Esophagus muscularis mucosa (tissue), 4 donors: Measurements from ENCODE around the gene EAPP. TPM values are rescaled to one million over a fixed set of nuclear protein-coding genes. Genes with fewer than 3 reads are reported as not detected.
"Not testable (repeated sequence)": the region's sequence is repeated elsewhere in the genome, so short reads cannot be mapped to it uniquely, and the experiment has no call there.

Source experiments
- DNase-seq: peaks from one replicate; pipeline ENCODE4 v3.0.0-alpha.2; 2017; ENCODE audit errors: extremely low spot score
- H3K27ac ChIP-seq, 4 donors: fragments of 200-600 bp; sonication (generic); replicated peaks in 1 of 4; 1 replicate in 3 of 4; 2 replicates in 1 of 4; pipeline ENCODE4 v1.5.1; 2016 to 2019; ENCODE audit warnings: mild to moderate bottlenecking in 1 of 4
- H3K27me3 ChIP-seq, 4 donors: fragments of 200-600 bp; sonication (generic); one replicate each; pipeline versions ENCODE4 v1.5.1 to v1.6.0; 2016 to 2019
- H3K36me3 ChIP-seq, 4 donors: fragments of 200-600 bp; sonication (generic); one replicate each; pipeline ENCODE4 v1.5.1; 2016 to 2019
- H3K4me1 ChIP-seq, 4 donors: fragments of 200-600 bp; sonication (generic); one replicate each; pipeline ENCODE4 v1.5.1; 2016 to 2019
- H3K4me3 ChIP-seq, 4 donors: fragments of 200-600 bp; sonication (generic); 1 replicate in 2 of 4; 2 replicates in 2 of 4; pipeline ENCODE4 v1.5.1; 2016 to 2019; ENCODE audit warnings: mild to moderate bottlenecking in 4 of 4, moderate library complexity in 1 of 4
- H3K9me3 ChIP-seq, 4 donors: fragments of 200-600 bp; sonication (generic); 1 replicate in 3 of 4; 2 replicates in 1 of 4; pipeline ENCODE4 v1.5.1; 2016 to 2019
- CTCF ChIP-seq, 3 experiments: fragments of 200-600 bp in 2 of 3; fragments of 450-650 bp in 1 of 3; sonication (generic) in 2 of 3; IDR thresholded peaks; one replicate each; pipeline ENCODE4 v1.5.1; 2017 to 2019; ENCODE audit warnings: antibody characterized with exemption in 3 of 3, mild to moderate bottlenecking in 2 of 3, moderate library complexity in 1 of 3
- EP300 ChIP-seq: sonication (generic); formaldehyde crosslinking; IDR thresholded peaks from one replicate; pipeline ENCODE4 v1.6.1; 2017; ENCODE audit warnings: antibody characterized with exemption
- POLR2A ChIP-seq: fragments of 450-650 bp; IDR thresholded peaks from one replicate; pipeline ENCODE4 v1.6.1; 2017; ENCODE audit warnings: antibody characterized with exemption, moderate library complexity, mild to moderate bottlenecking, low read depth
- POLR2AphosphoS5 ChIP-seq, 2 donors: sonication (generic); formaldehyde crosslinking; IDR thresholded peaks; one replicate each; pipeline ENCODE4 v1.6.1; 2017; ENCODE audit warnings: antibody characterized with exemption in 2 of 2
- WGBS: methylation state at CpG from one replicate; pipeline ENCODE4 v1.1.5; 2018; 5-methylcytosine and 5-hydroxymethylcytosine counted together
- intact Hi-C: fragments of 100-400 bp; cut with DNase I; formaldehyde crosslinking; loops from one replicate; pipeline ENCODE4 v1.15.1; 2023
- total RNA-seq, 4 donors: library from RNA; depleted of rRNA; stranded (reverse); fragments of >200 nt; gene quantifications; one replicate each; pipeline versions ENCODE4 v1.1.0 to v1.2.1, GENCODE V29; 2016

Gene EAPP
- total RNA-seq, 4 donors from 2014 or later: 24.1 to 33.8 (median 30.4) TPM

GRCh38 chr14:34554540-34555250, 15.2 kb upstream of the EAPP start:
- WGBS: 65% methylated on average over 9 of the region's 9 CpGs
- Histone ChIP-seq H3K27me3 (no peaks in the 10 kb centered on the region), H3K36me3 (no peaks in the 10 kb centered on the region), H3K4me1 (peaks cover 0 to 11% (median 10%) of the 10 kb centered on the region in 4 donors), H3K4me3 (no peak overlapping the region), H3K9me3 (no peaks in the 10 kb centered on the region), H3K27ac (peak overlapping the region; percentile 54 to 76 (median 68))
- DNase-seq: no peak
- TF ChIP-seq POLR2A (no peak), CTCF (IDR thresholded peaks at IDR 0.05) (no peak), EP300 (no peak), POLR2AphosphoS5 (IDR thresholded peaks at IDR 0.05) (no peak)
- intact Hi-C loops: no loop called here

- H3K9me3 ChIP-seq, H3K27me3 ChIP-seq, H3K4me3 ChIP-seq, DNase-seq, intact Hi-C loops, H3K36me3 ChIP-seq: not testable (repeated sequence)
- peaks cover 0 to 12% (median 6%) of the 10 kb centered on the region in 4 donors for H3K4me1 ChIP-seq
- 91% methylated on average over 19 of the region's 19 CpGs for WGBS
- peak overlapping the region in 2 of 4 donors; percentile 2 to 76 for H3K27ac ChIP-seq
Measured at GRCh38 chr14:34549276-34549966, 9.9 kb upstream of the EAPP start.

GRCh38 chr14:34548472-34548981, 9.0 kb upstream of the EAPP start:
- no peaks in the 10 kb centered on the region for H3K36me3 ChIP-seq
- intact Hi-C loops: no loop called here
- 92% methylated on average over 14 of the region's 14 CpGs for WGBS
- no peaks in the 10 kb centered on the region for H3K9me3 ChIP-seq
- peak overlapping the region in 3 of 4 donors; percentile 36 to 76 (median 59) for H3K27ac ChIP-seq
- TF ChIP-seq POLR2AphosphoS5 (IDR thresholded peaks at IDR 0.05) (no peak), CTCF (IDR thresholded peaks at IDR 0.05) (no peak), EP300 (no peak), POLR2A (no peak)
- H3K4me1 ChIP-seq: peaks cover 0 to 8% (median 2%) of the 10 kb centered on the region in 4 donors
- no peak overlapping the region for H3K4me3 ChIP-seq
- DNase-seq: no peak
- H3K27me3 ChIP-seq: no peaks in the 10 kb centered on the region

- H3K27me3 ChIP-seq, intact Hi-C loops, DNase-seq, H3K4me3 ChIP-seq, H3K9me3 ChIP-seq, H3K27ac ChIP-seq, H3K4me1 ChIP-seq, H3K36me3 ChIP-seq: not testable (repeated sequence)
- no CpG with 5 or more reads among the region's 16 CpGs for WGBS
Measured at GRCh38 chr14:34547136-34547520, 7.6 kb upstream of the EAPP start.

- H3K36me3 ChIP-seq, H3K27ac ChIP-seq, H3K27me3 ChIP-seq, H3K4me3 ChIP-seq, H3K4me1 ChIP-seq, intact Hi-C loops, H3K9me3 ChIP-seq, DNase-seq: not testable (repeated sequence)
- no CpG with 5 or more reads among the region's 68 CpGs for WGBS
Measured at GRCh38 chr14:34546272-34547135, 7.0 kb upstream of the EAPP start.

DNA sequence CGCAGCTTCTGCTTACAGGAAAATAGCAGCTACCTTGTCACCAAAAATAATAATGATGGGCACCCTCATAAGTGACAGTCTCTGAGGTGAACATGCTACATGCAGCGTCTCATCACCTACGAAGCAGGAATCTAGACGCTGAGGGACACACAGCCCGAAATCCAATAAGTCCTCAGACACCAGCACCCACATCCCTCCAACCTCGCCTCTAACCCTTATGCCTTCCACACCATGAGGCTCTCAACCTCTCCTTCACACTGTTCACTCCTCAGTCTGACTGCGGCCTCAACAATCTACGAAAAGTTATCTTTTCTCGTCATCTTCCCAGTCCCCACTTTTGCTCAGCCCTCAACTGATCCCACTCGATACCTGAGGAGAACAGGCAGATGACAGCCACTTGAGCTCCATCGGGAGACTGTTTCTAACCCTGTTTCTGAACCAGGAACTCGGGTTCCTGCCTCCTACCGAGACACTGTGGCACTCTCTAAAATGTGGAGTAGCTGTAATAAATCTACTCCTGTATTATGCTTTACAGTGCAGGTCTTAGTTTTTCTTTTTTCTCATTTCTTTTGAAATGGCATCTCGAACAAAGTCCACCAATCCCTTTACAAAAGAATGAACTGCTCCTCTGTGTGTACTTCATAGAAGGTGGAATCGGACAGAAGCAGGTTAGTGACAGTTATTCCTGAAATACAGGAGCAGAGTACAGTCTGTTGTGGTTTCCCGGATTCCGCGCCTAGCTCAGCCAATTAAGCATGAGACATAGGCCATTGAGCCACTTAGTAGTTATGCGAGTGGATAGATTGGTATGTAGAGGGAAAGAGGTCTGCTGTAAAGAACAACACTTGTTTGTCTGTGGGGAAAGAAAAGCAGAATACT, 919 bp upstream of the EAPP start:
- H3K9me3 ChIP-seq, intact Hi-C loops, H3K27me3 ChIP-seq, DNase-seq: not testable (repeated sequence)
- Histone ChIP-seq H3K4me3 (peak overlapping the region; percentile 66 to 81 (median 74)), H3K4me1 (peaks cover 23 to 34% (median 32%) of the 10 kb centered on the region in 4 donors), H3K36me3 (peaks cover 0 to 21% (median 11%) of the 10 kb centered on the region in 4 donors), H3K27ac (peak overlapping the region; percentile 90 to 95 (median 92))
- WGBS: 88% methylated on average over 14 of the region's 19 CpGs
